Measurements from ENCODE around the gene FAM98C.

Gene FAM98C

DNA sequence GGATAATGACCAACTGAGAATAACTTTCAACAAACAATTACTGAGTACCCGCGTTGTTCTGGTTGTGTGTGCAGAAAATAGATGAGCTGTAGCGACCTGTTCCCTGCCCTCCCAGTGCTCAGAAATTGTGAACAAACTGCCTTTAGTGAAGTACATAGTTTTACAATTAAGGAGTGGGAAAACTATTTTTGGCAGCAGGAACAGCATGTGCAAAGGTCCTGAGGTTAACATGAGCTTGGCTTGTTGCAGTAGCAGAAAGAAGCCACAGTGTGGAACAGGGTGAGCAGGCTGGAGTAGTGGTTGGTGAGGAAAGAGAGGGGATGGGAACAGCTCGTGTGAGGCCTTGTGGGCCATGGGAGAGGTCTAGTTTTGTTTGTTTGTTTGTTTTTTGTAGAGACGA is 46.6 kb downstream of the FAM98C start:
- no peak for DNase-seq (ENCODE audit: extremely low read depth, low read depth)
- TF ChIP-seq, protein P1, sequence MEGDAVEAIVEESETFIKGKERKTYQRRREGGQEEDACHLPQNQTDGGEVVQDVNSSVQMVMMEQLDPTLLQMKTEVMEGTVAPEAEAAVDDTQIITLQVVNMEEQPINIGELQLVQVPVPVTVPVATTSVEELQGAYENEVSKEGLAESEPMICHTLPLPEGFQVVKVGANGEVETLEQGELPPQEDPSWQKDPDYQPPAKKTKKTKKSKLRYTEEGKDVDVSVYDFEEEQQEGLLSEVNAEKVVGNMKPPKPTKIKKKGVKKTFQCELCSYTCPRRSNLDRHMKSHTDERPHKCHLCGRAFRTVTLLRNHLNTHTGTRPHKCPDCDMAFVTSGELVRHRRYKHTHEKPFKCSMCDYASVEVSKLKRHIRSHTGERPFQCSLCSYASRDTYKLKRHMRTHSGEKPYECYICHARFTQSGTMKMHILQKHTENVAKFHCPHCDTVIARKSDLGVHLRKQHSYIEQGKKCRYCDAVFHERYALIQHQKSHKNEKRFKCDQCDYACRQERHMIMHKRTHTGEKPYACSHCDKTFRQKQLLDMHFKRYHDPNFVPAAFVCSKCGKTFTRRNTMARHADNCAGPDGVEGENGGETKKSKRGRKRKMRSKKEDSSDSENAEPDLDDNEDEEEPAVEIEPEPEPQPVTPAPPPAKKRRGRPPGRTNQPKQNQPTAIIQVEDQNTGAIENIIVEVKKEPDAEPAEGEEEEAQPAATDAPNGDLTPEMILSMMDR (IDR thresholded peaks at IDR 0.05; ENCODE audit: low read depth, low read length): no peak

DNA sequence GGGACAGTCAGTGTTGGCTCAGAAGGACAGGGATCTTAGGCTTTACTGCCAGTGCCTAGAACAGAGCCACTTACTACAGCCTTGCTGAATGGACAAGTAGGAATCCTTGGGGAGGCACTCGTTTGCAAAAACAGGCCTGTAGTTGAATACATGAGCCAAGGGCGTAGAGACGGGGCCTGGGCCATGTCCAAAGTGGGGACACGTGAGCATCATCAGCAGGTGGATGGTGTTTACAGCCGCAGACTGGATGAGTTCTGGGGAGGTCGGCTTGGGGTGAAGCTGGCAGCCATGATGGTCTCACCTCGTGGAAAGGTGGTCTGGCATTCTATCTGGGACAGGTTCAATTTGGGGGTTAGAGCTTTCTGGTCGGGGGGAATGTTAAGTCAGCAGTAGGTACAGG is 48.1 kb downstream of the FAM98C start:
- TF ChIP-seq, protein P1 (IDR thresholded peaks at IDR 0.05; ENCODE audit: low read depth, low read length): no peak

DNA sequence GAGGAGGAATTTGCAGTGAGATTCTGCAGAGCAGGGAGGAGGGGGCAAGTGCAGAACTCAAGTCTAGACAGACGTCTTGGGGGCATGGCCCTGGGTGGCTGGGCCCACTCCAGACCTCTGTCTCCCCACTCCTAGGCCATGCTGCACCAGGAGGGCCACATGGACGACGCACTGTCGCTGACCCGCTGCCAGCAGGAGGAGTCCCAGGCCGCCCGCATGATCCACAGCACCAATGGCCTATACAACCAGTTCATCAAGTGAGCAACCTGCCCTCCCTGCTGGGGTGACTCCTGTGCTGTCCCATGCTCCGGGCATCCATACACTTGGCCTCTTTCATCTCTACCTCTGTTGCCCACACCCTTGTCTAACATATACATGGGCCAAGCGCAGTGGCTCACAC is 48.7 kb downstream of the FAM98C start:
- TF ChIP-seq, protein P1 (IDR thresholded peaks at IDR 0.05; ENCODE audit: low read depth, low read length): no peak
- DNase-seq (ENCODE audit: extremely low read depth, low read depth): no peak

More for the DNA sequence above, 48.1 kb downstream of the FAM98C start:
- no peak for DNase-seq (ENCODE audit: extremely low read depth, low read depth)

DNA sequence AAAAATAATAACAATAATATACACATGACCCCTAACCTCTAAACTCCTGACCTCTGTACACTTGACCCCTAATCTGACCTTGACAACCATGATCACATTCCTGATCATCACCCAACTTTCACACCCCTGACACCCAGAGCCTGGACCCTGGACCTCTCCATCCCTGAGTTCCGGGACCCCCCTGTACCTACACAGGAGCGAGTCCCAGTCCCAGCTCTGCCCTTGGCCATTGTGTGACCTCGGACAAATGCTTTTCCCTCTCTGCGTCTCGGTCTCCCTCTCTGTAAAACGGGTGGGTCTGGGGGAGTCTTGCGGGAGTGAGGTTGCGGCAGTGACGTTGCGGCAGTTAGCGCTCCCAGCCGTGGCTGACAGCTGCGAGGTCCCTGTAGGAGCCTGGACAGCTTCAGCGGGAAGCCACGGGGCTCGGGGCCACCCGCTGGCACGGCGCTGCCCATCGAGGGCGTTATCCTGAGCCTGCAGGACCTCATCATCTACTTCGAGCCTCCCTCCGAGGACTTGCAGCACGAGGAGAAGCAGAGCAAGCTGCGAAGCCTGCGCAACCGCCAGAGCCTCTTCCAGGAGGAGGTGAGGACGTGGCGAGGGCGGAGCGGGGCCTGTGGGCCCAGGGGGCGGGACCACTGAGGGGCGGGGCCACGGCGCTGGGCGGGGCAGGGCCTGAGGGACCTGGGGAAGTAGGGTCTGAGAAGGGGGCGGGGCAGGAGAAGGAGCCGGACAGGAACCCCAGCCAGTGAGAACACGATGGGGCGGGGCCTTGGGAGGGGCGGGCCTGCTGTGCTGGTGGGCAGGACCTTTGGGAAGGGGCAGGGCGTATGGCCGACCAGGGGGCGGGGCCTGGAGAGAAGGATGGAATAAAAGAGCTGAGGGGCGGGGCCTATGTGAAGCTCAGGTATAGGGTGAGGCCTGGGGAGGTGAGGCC is 49.8 kb downstream of the FAM98C start:
- TF ChIP-seq, protein P1 (IDR thresholded peaks at IDR 0.05; ENCODE audit: low read depth, low read length): no peak
- DNase-seq (ENCODE audit: extremely low read depth, low read depth): no peak

DNA sequence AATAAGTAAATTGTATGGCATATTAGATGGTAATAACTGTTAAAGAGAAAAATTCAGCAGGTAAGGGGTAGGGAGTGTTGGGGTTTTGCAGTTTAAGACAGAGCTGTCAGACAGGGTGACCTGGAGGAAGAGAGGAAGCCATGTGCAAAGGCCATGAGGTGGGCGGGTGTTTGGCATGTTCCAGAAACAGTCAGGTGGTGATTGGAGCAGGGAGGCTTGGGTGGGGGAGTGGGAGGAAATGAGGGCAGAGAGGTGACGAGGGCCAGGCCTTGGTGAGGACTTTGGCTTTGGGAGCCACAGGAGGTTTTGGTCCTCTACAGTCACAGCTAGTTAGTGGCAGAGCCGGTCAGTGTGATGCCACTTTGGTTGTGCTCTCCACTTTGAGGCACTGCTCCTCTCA is 50.7 kb downstream of the FAM98C start:
- TF ChIP-seq, protein P1 (IDR thresholded peaks at IDR 0.05; ENCODE audit: low read depth, low read length): no peak
- DNase-seq (ENCODE audit: extremely low read depth, low read depth): no peak

DNA sequence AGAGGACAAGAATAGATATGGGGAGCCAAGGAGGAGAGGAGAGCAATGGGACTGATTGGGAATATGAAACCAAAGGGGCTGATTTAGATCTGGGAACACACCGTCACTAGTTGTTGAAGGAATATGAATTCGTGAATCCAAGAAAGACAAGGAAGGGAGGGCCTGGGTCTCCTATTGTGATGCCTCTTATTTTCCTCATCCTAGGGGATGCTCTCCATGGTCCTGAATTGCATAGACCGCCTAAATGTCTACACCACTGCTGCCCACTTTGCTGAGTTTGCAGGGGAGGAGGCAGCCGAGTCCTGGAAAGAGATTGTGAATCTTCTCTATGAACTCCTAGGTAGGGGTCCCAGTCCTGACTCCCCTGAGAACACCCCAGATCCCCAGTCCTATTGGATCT is 52.1 kb downstream of the FAM98C start:
- no peak for DNase-seq (ENCODE audit: extremely low read depth, low read depth)
- TF ChIP-seq, protein P1 (IDR thresholded peaks at IDR 0.05; ENCODE audit: low read depth, low read length): no peak

DNA sequence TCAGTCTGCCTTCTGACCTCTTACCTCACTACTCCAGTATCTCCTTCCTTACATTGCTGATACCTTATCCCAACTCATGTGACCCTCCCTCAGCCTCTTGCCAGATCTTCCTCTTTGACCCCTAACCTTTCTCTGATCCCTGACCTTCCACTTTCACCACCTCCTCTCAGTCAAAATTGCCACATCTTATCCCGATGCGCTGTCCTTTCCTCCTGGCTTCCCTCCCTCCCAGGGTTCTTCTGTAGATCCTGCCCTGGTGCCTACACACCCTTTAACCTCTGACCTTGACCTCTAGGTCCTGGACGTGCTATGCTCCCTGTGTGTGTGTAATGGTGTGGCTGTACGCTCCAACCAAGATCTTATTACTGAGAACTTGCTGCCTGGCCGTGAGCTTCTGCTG is 54.3 kb downstream of the FAM98C start:
- no peak for DNase-seq (ENCODE audit: extremely low read depth, low read depth)

More for the DNA sequence above, 54.3 kb downstream of the FAM98C start:
- TF ChIP-seq, protein P1 (IDR thresholded peaks at IDR 0.05; ENCODE audit: low read depth, low read length): no peak

Measured in AG09319 (cell line).